Urinary bladder (tissue), 4 donors: ENCODE measurements around the gene PABPC1L. TPM values are rescaled to one million over a fixed set of nuclear protein-coding genes. Genes with fewer than 3 reads are reported as not detected.

Experiments used
- DNase-seq: peaks from one replicate; pipeline ENCODE4 v3.0.0-alpha.2; 2015; ENCODE audit errors: extremely low spot score
- H3K27ac ChIP-seq: one replicate; pipeline ENCODE4 v1.5.1; 2013; ENCODE audit warnings: low read depth, mild to moderate bottlenecking, moderate library complexity
- H3K36me3 ChIP-seq: one replicate; pipeline ENCODE4 v1.6.1; 2013; ENCODE audit warnings: mild to moderate bottlenecking, moderate library complexity; ENCODE audit not compliant: insufficient read depth
- H3K4me1 ChIP-seq: one replicate; pipeline ENCODE4 v1.6.1; 2013; ENCODE audit warnings: mild to moderate bottlenecking, moderate library complexity; ENCODE audit not compliant: insufficient read depth
- H3K4me3 ChIP-seq: one replicate; pipeline ENCODE4 v1.5.1; 2013; ENCODE audit warnings: low read depth, low read length
- WGBS: extraction: QIAGEN DNeasy Blood & Tissue Kit; methylation state at CpG from one replicate; pipeline ENCODE4 v1.1.7; 2013; 5-methylcytosine and 5-hydroxymethylcytosine counted together
- polyA plus RNA-seq: library from polyadenylated mRNA; stranded (reverse); fragments of 200-250 nt; gene quantifications from one replicate; pipeline ENCODE4 v1.2.3, GENCODE V29; 2013
- total RNA-seq: library from RNA; depleted of rRNA; stranded (reverse); fragments of >200 nt; gene quantifications from one replicate; pipeline ENCODE4 v1.2.3, GENCODE V29; 2014
- donor health status: healthy with polysubstance abuse.
- donor health status: healthy.

The PABPC1L gene
- total and polyA plus RNA-seq, 2 donors: 12.2 to 14.4 TPM

DNA sequence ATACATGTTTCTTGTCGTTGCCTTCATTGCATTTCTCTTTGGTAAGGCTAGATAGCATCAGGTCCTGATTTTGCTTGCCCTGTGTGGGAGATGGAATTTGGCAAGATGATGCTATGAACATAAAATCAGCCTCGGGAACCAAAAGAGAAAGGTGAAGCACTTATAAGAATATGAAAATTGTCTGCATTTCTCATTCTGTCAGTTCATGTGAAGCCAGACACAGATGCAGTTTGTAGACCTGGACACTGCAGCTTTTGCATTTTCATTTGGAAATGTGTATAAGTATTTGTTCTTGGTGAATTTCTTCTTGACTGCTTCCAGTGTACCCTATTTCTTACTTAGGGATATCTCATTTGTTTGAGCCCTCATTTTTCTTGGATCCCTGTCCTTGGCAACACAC, 23.0 kb upstream of the PABPC1L start:
- DNase-seq: no peak
- Histone ChIP-seq H3K36me3 (no peaks in the 10 kb centered on the region), H3K4me1 (no peaks in the 10 kb centered on the region), H3K27ac (no peak overlapping the region), H3K4me3 (peak overlapping the region; percentile 97)
- WGBS: 0% methylated on average over 2 of the region's 2 CpGs

DNA sequence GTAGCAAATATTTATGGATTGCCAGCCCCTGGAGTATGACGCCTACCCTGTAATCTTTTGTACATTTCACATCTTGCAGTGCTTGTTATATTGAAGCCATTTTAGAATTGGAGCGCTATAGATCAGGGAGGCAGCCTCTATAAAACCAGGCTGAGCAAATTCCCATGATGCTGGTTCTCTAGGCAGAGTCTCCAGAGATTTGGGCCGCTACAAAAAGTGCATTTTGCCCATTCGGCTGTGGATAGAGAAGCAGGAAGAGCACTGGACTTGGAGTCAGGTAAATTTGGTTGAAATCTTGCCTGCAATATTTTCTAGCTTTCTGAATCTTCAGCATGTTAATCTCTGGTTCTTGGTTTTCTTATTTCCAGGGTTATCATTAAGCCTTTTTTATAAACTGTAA, 22.4 kb upstream of the PABPC1L start:
- Histone ChIP-seq H3K27ac (no peak overlapping the region), H3K36me3 (no peaks in the 10 kb centered on the region), H3K4me1 (no peaks in the 10 kb centered on the region), H3K4me3 (no peak overlapping the region)
- no peak for DNase-seq
- 54% methylated on average over 4 of the region's 4 CpGs for WGBS

DNA sequence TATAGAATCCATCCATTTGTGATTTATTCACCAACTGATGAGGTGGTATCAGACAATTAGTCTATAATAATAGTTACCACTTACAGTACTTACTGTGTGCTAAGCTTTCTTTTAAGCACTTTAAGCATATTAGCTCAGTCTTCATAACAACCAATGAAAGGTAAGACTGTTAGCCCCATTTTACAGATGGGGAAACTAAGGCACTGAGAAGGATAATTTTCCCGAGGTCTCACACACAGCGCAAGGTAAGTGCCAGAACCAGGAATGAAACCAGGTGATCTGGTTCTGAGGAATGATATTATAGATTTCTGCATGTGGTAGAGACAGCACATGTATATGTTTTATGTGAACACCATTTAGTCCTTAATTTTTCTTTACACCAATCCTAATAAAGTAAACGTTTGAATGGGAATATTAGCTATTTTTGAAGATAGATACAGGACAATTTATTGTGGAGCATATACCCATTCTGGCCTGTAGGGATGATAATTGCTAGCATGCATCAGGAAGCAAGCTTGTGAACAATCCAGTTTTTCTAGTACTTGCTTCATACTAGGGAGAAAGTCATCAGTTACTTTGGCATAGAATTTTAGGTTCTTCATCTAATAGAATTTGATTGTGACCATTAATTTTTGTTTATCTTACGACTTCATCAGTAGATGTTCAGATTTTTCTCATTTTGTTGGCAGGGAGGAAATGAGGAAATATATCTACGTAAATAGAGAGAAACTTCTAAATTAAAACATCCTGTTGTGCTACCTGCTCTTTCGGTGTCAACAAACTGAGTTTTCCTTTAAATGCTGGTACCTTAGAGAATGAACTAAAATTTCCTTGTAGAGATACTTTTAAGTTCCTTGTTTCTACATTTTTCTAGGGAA, 21.4 kb upstream of the PABPC1L start:
- Histone ChIP-seq H3K4me1 (no peaks in the 10 kb centered on the region), H3K4me3 (no peak overlapping the region), H3K36me3 (no peaks in the 10 kb centered on the region), H3K27ac (no peak overlapping the region)
- WGBS: 70% methylated on average over 6 of the region's 6 CpGs
- no peak for DNase-seq

DNA sequence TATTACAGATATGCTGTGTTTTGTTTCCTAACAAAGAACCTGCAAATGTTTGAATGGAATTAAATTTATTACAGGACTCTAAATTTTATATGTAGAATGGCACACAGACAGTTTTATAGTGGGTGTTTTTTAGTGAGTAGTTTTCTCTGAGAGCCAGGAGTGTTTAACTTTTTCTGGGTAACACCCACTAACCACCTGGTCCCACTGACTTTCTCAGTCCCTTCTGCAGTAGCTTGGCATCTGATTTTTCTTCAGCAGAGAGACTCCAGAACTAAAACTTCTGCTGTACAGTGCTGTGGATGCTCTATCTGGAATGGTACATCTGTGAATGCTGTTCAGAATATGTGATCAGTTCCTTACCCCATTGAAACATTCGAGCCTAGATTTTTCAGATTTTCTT, 18.0 kb upstream of the PABPC1L start:
- no peak for DNase-seq
- Histone ChIP-seq H3K4me3 (no peak overlapping the region), H3K4me1 (no peaks in the 10 kb centered on the region), H3K36me3 (no peaks in the 10 kb centered on the region), H3K27ac (no peak overlapping the region)
- WGBS: 72% methylated on average over 1 of the region's 1 CpG

DNA sequence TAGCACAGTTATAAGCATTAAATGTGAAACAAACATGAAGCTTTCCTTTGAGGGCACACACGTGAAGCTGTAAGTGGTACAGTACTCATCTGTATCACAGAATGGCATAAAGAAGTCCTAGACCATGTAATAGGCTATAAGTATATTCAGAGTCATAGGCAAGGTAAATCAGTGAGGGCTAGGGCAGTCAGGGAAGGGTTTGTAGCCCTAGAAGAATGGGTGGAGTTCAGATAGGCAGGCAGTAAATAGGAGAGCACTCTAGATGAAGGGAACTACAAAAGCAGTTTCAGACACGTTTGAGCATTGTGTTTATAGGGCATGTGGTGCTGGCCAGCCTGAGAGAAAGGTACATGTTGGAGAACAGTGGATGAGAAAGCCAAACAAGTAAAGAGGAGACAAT, 14.9 kb upstream of the PABPC1L start:
- Histone ChIP-seq H3K36me3 (no peaks in the 10 kb centered on the region), H3K27ac (no peak overlapping the region), H3K4me3 (no peak overlapping the region), H3K4me1 (no peaks in the 10 kb centered on the region)
- DNase-seq: no peak
- WGBS: 68% methylated on average over 2 of the region's 2 CpGs

DNA sequence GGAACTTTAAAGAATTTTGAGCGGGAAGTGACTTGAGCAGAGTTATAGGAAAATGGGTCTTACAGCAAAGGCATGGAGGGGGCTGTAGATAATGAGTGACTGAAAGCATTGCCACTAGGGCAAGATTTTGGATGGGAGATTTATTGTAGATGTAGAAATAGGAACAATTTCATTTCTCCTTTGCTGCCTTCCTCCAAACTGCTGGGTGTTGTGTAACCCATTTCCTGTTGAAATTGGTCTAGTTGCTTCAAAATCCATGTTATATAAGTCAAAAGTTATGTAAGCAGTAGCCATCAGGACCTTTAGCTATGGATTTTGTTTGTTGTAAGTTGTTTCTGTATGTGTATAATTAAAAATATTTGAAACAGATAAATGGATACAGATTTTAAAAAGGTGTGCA, 13.3 kb upstream of the PABPC1L start:
- H3K27ac ChIP-seq: no peak overlapping the region
- DNase-seq: no peak
- WGBS: 82% methylated on average over 1 of the region's 1 CpG
- H3K4me3 ChIP-seq: no peak overlapping the region
- no peaks in the 10 kb centered on the region for H3K36me3 ChIP-seq
- H3K4me1 ChIP-seq: no peaks in the 10 kb centered on the region

DNA sequence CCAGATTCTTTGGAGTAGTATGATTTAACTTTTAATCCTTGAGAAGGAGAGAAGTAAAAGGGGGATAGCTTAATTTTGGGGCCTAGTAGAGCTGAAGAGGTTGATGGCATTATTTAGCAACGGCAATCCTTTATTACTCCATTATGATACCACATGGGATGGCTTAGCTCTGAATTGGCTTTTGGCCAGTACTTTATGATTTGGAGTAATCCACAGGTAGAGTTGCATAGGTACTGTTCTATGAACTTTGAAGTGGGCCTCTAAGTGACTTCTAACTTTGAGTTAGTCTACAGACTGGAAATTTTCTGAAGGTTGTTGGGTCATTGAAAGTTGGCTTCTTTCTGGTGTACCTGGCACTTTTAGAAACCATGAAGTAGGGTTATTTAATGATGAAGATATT, 12.7 kb upstream of the PABPC1L start:
- Histone ChIP-seq H3K4me1 (no peaks in the 10 kb centered on the region), H3K36me3 (no peaks in the 10 kb centered on the region), H3K4me3 (no peak overlapping the region), H3K27ac (peak overlapping the region; percentile 10)
- no peak for DNase-seq
- WGBS: 78% methylated on average over 1 of the region's 1 CpG

DNA sequence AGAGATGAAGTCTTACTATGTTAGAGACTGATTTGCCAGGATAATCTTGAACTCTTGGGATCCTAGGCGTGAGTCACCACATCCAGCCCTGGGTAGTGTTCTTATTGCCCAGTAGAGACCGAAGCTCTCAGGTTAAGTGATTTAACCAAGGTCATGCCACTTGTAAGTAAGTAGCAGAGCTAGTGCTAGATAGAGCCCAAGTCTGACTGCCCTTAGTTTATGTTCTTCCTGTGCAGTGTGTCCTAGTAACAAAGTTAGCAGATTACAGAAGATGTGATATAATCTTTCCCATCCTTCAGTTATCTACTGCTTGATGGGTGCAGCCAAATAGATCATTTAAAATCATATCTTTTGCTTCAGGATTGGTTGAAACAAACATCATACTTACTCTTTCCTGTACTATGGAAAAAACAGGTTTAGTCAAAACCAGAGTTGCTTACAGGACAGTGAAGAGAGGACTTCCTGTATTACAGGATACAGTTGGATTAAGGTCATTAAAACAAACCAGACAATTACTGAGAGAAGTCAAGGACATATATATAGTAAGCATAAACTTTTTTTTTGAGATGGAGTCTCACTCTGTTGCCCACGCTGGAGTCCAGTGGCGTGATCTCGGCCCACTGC, 9.5 kb upstream of the PABPC1L start:
- no peaks in the 10 kb centered on the region for H3K4me1 ChIP-seq
- H3K4me3 ChIP-seq: no peak overlapping the region
- DNase-seq: no peak
- 88% methylated on average over 5 of the region's 5 CpGs for WGBS
- peaks cover 8% of the 10 kb centered on the region for H3K36me3 ChIP-seq
- no peak overlapping the region for H3K27ac ChIP-seq

DNA sequence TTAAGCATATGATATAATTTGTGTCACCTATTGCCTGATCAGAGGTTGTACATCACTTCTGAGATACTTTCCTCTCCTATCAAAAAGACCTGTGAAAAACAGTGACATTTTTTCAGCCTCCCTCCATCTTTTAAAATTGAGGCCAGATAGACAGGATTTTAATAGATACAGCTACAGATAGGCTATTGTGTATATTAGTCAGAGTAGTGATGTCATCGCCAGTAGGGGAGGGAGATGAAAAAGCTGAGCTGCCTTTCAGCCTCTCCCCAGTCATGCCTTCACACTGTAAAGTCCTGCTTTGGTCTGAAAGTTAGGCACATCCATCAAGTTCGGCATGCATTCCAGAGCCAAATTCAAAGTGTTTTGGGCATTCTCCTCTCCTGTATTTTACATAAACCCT, 7.9 kb upstream of the PABPC1L start:
- Histone ChIP-seq H3K27ac (no peak overlapping the region), H3K4me1 (no peaks in the 10 kb centered on the region), H3K4me3 (no peak overlapping the region), H3K36me3 (peaks cover 9% of the 10 kb centered on the region)
- WGBS: 85% methylated on average over 2 of the region's 2 CpGs
- DNase-seq: no peak

DNA sequence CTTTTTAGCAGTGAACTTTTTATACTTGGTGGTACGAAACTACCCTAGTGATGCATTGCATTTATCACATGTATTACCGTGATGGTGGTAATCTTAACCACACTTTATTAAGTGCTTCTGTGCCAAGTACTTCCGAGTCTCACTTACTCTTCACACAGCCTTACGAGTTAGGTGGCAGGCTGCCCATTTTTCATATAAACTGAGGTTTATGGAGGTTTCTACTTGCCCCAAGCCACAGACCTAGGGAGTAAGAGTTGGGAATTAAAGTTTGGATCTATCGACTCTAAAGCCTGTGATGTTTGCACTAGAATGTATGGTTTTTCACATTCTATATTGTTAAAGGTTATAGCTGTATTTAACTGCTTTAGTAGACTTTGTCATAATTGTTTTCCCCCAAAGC, 5.5 kb upstream of the PABPC1L start:
- H3K36me3 ChIP-seq: peaks cover 9% of the 10 kb centered on the region
- DNase-seq: no peak
- H3K4me3 ChIP-seq: no peak overlapping the region
- no peaks in the 10 kb centered on the region for H3K4me1 ChIP-seq
- H3K27ac ChIP-seq: no peak overlapping the region
- 62% methylated on average over 5 of the region's 5 CpGs for WGBS

DNA sequence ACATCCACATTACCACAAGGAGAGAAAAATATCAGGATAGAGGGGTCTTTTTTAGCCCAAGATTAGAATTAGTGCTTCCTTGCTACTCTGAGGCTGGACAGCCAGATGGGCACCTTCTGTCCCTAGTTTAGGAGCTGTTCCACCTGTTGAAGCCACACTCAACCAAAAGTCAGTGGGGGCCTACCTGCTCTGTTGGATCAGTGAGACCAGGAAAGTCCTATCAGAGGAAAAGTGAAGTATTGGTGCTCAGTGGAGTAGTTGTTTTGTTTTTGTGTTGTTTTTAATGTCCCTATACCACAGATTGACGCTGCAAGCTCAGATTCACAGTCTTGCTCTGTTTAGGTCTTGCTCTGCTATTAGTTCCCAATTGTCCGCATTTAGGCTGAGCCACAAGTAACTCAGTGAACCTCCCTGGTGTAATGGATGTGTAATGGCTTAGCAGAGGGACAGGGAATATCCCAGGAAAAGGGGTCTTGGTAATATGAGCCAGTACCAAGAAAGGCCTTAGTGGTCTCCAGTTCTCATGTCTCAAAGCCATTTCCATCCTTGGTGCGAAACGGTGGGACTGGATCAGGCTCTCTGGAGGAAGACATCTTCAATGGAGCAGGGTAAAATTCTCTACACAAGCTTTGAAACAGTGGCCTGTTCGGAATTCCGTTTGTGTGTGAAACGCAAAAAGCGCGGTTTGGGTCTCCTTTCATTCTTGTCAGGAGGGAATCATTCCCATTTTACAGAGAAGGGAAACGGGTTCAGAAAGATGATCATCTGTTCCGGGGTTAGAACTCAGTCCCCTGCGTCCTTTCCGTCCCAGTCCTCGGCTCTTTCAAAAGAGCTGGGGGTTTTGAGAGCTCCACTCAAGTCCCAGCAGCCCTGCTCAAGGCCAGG, 631 bp upstream of the PABPC1L start:
- no peak overlapping the region for H3K27ac ChIP-seq
- H3K4me3 ChIP-seq: peak overlapping the region; percentile 39
- 24% methylated on average over 14 of the region's 14 CpGs for WGBS
- no peak for DNase-seq
- H3K4me1 ChIP-seq: no peaks in the 10 kb centered on the region
- H3K36me3 ChIP-seq: peaks cover 7% of the 10 kb centered on the region

DNA sequence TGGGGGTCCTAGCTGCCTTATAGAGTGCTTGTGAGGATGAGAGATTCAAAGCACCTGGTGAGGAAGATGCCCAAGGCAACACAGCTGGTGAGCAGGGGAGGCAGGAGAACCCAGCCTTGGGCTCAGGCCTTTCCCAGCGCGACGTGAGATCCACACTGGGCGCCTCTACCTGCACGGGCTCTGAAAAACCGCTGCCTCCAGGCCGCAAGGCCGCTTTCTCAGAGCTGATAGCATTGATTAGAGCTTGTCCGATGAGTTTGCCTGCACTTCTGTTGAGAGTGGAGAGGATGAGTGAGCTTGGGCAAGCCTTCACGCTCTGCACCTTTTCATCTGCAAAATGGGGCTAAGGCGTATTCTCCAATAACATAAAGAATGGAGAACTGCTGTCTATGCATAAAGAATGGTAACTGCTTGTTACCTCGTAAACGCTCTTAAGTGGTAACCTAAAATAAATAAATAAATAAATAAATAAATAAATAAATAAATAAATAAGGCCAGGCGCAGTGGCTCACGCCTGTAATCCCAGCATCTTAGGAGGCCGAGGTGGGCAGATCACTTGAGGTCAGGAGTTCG, 916 bp downstream of the PABPC1L start:
- Histone ChIP-seq H3K4me1 (no peaks in the 10 kb centered on the region), H3K36me3 (peaks cover 1% of the 10 kb centered on the region), H3K27ac (no peak overlapping the region), H3K4me3 (peak overlapping the region; percentile 39)
- 64% methylated on average over 17 of the region's 17 CpGs for WGBS
- no peak for DNase-seq

DNA sequence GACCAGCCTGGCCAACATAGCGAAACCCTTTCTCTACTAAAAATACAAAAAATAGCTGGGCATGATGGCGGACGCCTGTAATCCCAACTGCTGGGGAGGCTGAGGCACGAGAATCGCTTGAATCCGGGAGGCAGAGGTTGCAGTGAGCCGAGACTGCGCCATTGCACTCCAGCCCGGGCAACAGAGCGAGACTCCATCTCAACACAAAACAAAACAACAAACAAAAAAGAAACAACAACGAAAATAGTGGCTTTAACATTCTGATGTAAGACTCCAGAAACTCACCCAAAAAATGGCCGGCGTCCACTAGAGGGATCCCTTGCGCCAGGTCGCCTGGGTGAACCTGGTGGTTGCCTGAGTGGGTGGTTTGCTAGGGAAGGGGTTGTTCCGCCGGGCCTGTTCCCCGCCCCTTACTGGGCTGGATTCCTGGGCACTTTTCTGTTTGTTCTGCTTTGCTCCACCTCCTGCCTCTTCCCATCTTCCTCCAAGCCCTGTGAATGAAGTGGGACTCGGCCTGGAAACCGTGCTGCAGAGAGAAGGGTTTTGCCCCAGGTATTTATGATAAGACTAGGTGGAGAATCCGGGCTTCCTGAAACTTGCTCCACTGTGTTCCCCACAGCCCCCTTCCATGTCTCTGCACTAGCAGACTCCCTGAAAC, 1.5 kb downstream of the PABPC1L start:
- no peak overlapping the region for H3K27ac ChIP-seq
- H3K4me1 ChIP-seq: no peaks in the 10 kb centered on the region
- no peak overlapping the region for H3K4me3 ChIP-seq
- DNase-seq: no peak
- WGBS: 61% methylated on average over 21 of the region's 21 CpGs
- H3K36me3 ChIP-seq: no peaks in the 10 kb centered on the region
